Measurements from ENCODE around the gene SLIT3. TPM values are rescaled to one million over a fixed set of nuclear protein-coding genes. Genes with fewer than 3 reads are reported as not detected.

Gene SLIT3
- polyA plus RNA-seq, 1 of the 3 experiments (the other 2 are of a cell fraction) = 119 TPM

- CTCF ChIA-PET = interaction anchor here (0.6 to 1.1 kb wide), 3 partner anchors 8 to 16 kb away, joined by 3 read pairs; no protein-coding TSS in a partner anchor
- WGBS (ENCODE audit: low lambda C conversion rate) = 80% methylated on average over 1 of the region's 1 CpG
- H3K27ac ChIP-seq (ENCODE audit: low read depth in 2 of 2, low read length in 1 of 2) = no peak overlapping the region
Measured at GRCh38 chr5:169273451-169273850, 27.5 kb downstream of the SLIT3 start.

More at GRCh38 chr5:169273451-169273850, 27.5 kb downstream of the SLIT3 start:
- no peaks in the 10 kb centered on the region for H3K9me3 ChIP-seq
- H3F3A ChIP-seq (replicated peaks; ENCODE audit: insufficient read depth) = no peaks in the 10 kb centered on the region
- H3K9me2 ChIP-seq = no peaks in the 10 kb centered on the region
- H3K27me3 ChIP-seq (ENCODE audit: insufficient read depth) = no peaks in the 10 kb centered on the region
- no peaks in the 10 kb centered on the region for H4K20me1 ChIP-seq (ENCODE audit: insufficient read depth)
- peaks cover 10% of the 10 kb centered on the region; the same call in 1 of the 2 replicates for H3K79me2 ChIP-seq (ENCODE audit: insufficient read depth)
- DNase-seq = no peak
- no peak overlapping the region for H3K4me2 ChIP-seq
- H3K36me3 ChIP-seq (replicated peaks in 1 of 2; ENCODE audit: control insufficient read depth in 1 of 2, insufficient read depth in 2 of 2, low read length in 1 of 2) = peaks cover 18 to 57% of the 10 kb centered on the region in 2 experiments
- no peak overlapping the region for H2AFZ ChIP-seq (ENCODE audit: low read depth)
- H3K4me3 ChIP-seq (ENCODE audit: low read depth in 2 of 2, low read length in 1 of 2) = no peak overlapping the region
- POLR2A ChIA-PET = no interaction called here
- TF ChIP-seq NRF1 (IDR thresholded peaks at IDR 0.05; ENCODE audit: low read depth, low read length) (no peak), CTCF (IDR thresholded peaks at IDR 0.05) (no peak), ELF1 (IDR thresholded peaks at IDR 0.05) (no peak), FOSL2 (IDR thresholded peaks at IDR 0.05; ENCODE audit: borderline replicate concordance, low read depth) (no peak), GATA2 (CRISPR knock-in tag; IDR thresholded peaks at IDR 0.05) (no peak), EZH2phosphoT487 (IDR thresholded peaks at IDR 0.05; ENCODE audit: borderline replicate concordance, low read depth) (no peak), MAX (IDR thresholded peaks at IDR 0.05; ENCODE audit: low read depth) (no peak), POLR2AphosphoS5 (IDR thresholded peaks at IDR 0.05; ENCODE audit: low read depth, low read length) (no peak), MEF2A (IDR thresholded peaks at IDR 0.05; ENCODE audit: borderline replicate concordance, low read depth) (no peak), RAD21 (IDR thresholded peaks at IDR 0.05; ENCODE audit: low read length) (no peak), SIN3A (IDR thresholded peaks at IDR 0.05; ENCODE audit: borderline replicate concordance, low read depth, low read length) (no peak), FOXJ3 (CRISPR knock-in tag; IDR thresholded peaks at IDR 0.05) (no peak), RFX5 (IDR thresholded peaks at IDR 0.05; ENCODE audit: low read length) (no peak), GABPA (IDR thresholded peaks at IDR 0.05; ENCODE audit: low read depth) (no peak), TAF1 (IDR thresholded peaks at IDR 0.05; ENCODE audit: borderline replicate concordance, low read depth, low read length) (no peak)
- TF ChIP-seq, protein P1, sequence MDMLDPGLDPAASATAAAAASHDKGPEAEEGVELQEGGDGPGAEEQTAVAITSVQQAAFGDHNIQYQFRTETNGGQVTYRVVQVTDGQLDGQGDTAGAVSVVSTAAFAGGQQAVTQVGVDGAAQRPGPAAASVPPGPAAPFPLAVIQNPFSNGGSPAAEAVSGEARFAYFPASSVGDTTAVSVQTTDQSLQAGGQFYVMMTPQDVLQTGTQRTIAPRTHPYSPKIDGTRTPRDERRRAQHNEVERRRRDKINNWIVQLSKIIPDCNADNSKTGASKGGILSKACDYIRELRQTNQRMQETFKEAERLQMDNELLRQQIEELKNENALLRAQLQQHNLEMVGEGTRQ (IDR thresholded peaks at IDR 0.05; ENCODE audit: borderline replicate concordance, low read depth, low read length) = no peak
- no peaks in the 10 kb centered on the region; a peak in 1 of 4 replicates for H3K4me1 ChIP-seq (ENCODE audit: control insufficient read depth in 1 of 2, insufficient read depth in 2 of 2, low read depth in 1 of 2, low read length in 1 of 2)
- H3K9ac ChIP-seq = no peak overlapping the region

Measured in SK-N-SH (cell line).